Fibroblast of gingiva (primary cell): Measurements from ENCODE around the gene PTOV1.

ENCODE experiments used
- DNase-seq: peaks from one replicate; pipeline ENCODE4 v3.0.0-alpha.2; 2011; ENCODE audit warnings: low read depth

Gene PTOV1

DNA sequence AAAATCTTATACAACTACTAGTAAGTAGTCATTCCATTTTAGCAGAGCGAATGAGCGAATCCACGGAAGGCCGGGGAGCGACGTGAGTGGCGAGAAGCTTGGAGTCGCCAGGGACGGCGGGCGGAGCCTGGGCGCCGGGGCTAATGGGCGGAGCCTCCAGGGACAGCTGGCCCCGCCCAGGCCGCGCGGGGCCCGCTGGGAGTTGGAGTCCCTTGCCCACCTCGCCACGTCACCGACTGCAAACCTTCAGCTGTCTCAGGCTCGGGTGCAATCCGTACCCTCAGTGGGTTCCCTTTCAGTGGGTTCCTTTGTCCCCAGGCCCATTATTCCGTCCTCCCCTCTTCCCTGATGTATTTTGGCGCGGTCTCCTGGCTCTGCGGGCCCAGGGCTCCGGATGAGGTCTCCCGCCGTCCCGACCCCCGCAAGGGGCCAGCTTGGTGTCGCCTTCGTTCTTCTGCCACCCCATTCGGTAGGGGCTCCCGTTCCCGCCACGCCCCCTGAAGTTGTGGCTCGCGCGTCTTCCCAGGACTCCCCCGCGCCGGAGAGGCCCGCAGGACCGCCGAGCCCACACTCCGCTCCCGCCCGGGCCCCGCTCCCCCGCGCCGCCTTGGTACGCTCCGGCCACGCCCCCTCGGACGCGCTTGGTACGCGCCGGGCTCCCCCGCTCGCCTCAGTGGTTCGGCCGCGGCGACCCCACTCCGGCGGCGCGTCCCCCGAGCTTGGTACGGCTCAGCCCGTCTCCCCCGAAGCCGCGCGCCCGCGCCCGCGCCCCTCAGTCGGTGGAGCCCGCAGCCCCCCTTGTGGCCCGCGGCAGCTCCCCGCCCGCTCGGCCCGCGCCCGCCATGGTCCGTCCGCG, at the start of gene PTOV1:
PTOV1 (plus strand) TSS at position 673 of the 856 bp plus-strand sequence.
- peak; percentile 88 for DNase-seq

DNA sequence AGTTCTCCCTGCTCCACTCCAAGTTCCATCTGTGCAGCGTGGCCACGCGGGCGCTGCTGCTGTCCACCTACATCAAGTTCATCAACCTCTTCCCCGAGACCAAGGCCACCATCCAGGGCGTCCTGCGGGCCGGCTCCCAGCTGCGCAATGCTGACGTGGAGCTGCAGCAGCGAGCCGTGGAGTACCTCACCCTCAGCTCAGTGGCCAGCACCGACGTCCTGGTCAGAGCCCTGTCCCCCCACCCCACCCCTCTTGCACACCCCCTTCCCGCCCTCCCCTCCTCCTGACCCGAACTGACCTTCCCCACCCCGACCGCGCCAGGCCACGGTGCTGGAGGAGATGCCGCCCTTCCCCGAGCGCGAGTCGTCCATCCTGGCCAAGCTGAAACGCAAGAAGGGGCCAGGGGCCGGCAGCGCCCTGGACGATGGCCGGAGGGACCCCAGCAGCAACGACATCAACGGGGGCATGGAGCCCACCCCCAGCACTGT, 49.5 kb upstream of the PTOV1 start:
- DNase-seq, result no peak

DNA sequence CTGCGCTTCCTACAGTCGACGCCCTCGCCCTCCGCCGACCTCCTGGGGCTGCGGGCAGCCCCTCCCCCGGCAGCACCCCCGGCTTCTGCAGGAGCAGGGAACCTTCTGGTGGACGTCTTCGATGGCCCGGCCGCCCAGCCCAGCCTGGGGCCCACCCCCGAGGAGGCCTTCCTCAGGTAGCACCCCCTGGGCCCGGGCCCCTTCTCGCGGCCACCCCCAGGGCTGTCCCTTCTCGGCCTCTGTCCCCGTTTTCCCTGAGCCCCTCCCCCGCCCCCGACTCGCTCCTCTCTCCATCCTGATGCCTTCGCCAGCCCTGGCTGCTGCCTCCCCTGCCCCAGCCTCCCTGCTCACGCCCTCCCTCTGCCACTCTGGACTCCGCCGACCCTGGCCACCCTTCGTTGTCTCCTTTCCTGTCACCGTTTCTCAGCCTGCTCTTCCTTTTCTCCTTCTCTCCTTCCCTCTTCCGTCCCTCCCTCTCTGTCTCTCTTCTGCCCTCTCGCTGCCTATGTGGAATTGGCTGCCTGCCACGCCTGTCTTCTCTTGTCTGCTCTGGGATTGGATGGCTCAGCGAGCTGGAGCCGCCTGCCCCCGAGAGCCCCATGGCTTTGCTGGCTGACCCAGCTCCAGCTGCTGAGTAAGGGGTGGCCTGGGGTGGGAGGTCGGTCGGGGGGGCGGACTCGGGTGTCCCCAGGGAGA, 48.8 kb upstream of the PTOV1 start:
- peak; percentile 83 for DNase-seq

DNA sequence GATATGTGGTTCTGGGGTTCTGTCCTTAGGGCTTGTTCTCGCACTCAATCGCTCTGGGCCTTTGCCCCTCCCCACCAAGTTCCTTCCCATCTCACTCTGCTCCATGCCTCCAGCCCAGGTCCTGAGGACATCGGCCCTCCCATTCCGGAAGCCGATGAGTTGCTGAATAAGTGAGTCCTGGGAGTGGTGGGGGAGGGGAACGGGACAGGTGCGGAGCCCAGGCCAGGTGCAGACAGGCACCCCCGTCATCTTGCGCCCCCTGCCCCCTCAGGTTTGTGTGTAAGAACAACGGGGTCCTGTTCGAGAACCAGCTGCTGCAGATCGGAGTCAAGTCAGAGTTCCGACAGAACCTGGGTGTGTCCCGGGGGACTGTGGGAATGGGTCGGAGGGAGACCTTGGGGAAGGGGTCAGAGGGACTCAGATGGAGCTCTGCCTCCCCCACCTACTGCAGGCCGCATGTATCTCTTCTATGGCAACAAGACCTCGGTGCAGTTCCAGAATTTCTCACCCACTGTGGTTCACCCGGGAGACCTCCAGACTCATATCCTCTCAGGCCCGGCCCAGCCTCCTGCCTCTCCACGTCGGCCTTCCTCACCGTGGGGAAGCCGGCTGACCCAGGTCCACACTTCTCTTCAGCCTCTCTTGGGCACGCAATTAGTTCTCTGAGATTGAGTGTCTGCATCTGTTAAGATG, 48.0 kb upstream of the PTOV1 start:
- no peak for DNase-seq

DNA sequence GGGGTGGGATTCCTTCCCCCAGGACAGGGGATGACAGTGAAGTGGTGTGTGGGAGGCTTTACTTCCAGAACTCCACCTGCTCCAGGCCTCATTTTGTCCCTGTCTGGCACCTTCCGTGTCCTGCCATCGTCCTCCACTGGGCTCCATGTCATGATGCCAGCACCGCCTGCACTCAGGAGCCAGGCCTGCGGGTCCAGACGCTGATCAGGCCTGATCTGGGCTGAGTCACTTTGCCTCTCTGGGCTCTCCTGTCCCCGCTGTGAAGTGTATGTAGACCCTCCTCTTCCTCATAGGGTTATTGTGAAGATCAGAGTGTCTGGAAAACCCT, 47.5 kb upstream of the PTOV1 start:
- DNase-seq, result no peak

DNA sequence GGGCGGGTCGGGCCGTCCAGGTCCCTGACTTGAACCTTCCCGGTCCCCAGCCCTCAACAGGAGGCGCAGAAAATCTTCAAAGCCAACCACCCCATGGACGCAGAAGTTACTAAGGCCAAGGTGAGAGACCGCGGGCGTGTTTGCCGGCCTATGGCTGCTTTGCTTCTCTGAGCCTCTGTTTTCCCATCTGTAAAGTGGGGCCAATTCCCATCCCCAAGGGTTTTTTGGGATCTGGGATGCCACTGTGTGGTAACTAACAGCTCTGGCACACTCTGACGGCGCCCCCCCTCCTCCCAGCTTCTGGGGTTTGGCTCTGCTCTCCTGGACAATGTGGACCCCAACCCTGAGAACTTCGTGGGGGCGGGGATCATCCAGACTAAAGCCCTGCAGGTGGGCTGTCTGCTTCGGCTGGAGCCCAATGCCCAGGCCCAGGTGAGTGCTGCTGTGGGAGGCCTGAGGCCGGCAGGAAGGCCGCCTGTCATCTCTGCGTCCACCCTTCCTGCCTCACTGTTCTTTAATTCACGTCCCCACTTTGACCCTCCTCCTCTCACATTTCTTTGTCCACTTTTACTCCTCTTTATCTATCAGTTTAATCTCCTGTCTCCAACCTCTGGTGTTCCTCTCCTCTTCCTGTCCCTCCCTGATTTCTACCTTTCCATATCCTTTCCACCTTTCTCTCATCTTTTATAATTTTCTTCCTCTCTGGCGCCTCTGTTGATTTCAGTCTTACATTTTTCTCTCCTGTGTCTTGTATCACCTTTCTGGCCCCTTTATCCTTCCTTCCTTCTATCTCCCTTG, 44.9 kb upstream of the PTOV1 start:
- no peak for DNase-seq

DNA sequence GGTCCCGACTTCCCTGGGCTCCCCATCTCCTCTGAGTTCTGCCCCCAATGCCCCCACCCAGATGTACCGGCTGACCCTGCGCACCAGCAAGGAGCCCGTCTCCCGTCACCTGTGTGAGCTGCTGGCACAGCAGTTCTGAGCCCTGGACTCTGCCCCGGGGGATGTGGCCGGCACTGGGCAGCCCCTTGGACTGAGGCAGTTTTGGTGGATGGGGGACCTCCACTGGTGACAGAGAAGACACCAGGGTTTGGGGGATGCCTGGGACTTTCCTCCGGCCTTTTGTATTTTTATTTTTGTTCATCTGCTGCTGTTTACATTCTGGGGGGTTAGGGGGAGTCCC, 44.4 kb upstream of the PTOV1 start:
- no peak for DNase-seq

DNA sequence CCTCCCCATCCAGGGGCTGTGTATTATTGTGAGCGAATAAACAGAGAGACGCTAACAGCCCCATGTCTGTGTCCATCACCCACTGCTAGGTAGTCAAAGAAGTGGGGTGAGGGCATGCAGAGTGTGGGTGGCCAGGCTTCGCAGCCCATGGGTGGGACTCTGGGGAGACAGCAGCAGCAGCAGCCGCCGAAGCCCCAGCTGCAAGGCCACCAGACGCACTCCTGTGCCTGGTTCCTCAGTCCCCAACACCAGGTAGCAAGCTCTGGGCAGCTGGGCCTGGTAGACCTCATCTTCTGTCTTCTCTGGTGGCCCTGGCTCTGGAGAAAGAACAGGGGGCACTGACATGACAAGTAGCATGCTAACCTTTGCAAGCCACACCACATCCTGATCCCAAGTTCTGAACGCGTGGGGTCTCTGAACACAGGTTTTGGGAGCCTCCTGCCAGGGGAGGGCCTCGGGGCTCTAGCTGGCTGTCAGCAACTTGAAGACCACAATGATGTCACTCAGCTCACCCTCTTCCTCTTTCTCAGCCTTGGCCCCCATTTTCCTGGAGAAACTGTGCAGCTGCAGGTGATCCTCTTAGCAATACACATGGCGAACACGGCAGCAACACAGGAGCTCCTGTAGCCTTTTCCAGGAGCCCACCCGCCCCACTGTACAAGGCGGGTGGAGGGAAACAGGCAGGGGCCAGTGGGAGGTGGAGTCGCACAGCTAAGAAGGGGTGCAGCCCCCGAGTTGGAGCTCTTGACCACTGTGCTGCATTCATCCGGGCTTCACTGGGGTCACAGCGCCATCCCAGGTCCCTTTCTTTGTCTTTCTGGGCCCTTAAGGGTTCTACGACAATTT, 43.7 kb upstream of the PTOV1 start:
- no peak for DNase-seq

DNA sequence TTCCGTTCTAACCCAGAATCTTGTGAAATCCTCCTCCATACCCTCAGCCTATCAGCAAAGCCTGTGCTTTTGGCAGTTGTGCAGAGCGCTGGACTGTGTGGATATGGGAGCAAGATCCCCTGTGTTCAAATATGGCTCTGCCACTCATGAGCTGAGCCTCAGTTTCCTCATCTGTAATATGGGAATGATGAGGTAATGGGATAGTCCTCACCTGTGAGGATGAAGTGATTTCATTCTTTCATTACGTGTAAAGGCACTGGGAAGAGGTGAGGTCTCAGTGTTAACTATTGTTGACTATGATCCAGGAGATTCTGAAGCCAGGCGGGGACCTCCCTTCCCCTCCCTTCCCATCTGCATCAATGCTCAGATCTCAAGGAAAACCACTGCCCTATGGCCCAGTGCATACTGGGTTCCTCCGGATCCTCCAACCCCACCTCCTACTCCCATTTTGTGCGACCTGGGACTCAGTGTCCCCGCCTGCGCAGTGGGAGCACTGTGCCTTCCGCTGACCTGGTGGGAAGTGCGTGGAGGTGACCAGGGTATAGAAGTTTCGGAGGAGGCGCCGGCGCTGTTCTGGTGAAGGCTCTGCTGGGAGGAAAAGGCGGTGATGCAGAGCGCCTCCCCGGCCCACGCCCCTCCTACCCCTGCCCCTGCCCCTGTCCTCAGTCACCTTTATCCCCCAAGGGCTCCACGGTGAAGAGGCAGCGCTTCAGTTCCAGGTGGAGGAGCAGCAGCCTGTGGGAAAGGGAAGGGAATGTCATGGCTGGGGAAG, 42.9 kb upstream of the PTOV1 start:
- DNase-seq, result no peak

DNA sequence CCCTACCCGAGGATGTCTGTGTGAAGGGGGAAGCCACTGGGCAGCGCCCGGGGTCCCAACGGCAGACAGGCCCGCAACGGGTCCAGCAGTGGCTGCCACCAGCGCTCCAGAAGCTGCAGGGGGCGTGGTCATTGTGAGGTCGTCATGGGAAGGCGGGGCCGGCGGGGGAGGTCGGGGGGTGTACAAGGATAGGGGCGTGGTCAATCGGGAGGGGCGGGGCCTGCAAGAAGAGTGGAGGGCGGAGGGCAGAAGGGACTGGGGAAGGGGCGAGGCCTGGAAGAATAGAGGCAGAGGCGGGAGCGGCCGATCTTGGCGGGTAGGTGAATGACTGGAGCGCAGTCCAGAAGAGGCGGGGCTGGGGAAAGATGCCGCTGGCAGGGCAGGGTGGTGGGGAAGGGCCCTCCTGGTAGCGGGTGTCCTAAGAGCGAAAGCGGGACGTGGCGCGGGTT, 42.2 kb upstream of the PTOV1 start:
- DNase-seq, result peak; percentile 85

DNA sequence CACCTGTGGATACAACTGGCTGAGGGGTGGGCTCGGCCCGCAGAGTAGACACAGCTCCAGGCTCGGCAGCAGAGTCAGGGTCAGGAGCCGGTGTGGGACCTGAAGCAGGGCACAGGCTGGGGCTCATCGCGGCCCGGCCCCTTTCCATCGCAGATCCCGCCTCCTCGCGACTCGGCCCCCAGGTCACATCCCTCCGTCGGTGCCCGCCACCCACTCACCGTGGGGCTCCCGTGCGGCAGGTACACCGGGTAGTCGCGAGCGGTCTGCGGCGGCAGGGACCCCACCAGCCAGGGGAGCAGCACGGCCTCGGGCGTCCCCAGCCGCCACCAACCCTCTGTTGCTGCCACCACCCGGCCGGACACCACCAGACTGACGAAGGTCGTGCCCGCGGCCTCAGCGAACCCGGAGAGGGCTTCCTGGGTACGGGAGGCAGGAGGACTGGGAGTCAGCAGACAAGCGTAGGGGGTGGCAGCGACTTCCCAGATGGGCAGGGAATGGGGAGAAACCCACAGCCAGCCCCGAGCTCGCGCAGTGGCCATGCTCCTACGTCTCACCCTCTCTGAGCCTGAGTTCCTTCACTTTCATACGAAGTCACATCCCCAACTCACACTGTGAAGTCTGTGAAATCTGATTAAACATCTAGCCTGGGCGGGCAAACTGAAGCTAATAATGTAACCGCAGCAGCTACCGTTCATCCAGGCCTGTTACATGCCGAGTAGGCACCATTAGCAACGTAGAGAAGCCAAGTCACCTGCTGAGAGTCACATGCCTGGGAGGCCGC, 41.6 kb upstream of the PTOV1 start:
- DNase-seq, result peak; percentile 37

DNA sequence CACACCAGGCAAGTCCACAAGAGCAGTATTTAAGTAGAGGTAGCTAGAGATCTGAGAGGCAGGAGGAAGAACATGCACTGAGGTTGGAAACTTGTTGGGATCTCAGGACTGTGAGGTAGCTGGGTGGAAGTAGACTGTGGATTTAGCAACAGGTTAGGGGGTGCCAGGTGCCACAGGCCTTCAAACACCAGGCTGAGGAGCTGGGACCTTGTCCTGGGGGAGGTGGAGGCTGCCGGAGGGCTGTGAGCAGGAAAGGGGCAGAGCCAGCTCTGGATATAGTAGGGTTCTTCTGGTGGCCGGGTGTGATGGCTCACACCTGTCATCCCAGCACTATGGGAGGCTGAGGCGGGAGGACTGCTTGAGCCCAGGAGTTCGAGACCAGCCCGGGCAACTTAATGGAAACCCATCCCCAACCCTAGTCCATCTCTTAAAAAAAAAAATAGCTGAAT, 41.0 kb upstream of the PTOV1 start:
- DNase-seq, result no peak

DNA sequence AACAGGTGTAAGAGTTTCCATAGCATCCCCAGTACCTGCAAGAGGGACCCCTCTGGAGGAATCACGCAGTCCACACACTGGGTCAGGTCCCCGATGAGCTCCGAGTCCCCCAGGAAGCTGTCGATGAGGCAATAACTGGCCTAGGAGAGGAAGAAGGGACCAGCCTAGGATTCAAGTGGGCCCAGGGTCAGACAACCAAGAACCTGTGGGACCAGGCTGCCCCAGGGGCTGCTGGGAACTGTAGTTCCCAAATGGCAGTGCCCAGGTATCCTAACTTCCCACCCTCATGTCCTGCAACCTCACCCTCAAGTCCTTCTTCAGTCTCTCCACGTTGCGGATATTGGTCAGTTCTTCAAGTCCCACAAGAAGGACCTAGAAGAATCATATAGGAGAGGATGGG, 39.6 kb upstream of the PTOV1 start:
- DNase-seq, result no peak

DNA sequence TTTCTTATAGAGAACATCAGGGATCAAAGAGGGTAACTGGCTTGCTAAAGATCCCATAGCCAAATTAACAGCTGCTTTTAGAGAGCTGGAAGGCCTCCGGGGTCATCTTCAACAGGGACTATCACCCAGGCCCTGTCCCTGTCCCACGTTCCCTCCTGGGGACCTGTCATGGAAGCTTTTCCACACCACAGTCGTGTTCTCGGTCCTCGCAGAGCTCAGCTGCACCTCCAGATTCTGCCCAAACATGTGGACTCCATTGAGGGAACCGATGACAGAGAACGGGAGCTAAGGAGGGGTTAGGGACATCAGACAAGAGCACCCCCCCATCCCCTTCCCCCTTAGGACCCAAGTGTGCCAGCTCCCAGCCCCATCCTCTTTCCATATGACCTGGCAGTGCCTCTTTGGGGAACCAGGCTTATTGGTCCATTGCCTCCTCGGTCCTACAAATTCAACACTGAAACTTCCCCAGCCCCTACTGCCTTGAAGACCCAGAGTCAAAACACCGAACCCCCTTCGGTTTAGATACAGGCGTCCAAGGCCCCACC, 38.4 kb upstream of the PTOV1 start:
- no peak for DNase-seq

DNA sequence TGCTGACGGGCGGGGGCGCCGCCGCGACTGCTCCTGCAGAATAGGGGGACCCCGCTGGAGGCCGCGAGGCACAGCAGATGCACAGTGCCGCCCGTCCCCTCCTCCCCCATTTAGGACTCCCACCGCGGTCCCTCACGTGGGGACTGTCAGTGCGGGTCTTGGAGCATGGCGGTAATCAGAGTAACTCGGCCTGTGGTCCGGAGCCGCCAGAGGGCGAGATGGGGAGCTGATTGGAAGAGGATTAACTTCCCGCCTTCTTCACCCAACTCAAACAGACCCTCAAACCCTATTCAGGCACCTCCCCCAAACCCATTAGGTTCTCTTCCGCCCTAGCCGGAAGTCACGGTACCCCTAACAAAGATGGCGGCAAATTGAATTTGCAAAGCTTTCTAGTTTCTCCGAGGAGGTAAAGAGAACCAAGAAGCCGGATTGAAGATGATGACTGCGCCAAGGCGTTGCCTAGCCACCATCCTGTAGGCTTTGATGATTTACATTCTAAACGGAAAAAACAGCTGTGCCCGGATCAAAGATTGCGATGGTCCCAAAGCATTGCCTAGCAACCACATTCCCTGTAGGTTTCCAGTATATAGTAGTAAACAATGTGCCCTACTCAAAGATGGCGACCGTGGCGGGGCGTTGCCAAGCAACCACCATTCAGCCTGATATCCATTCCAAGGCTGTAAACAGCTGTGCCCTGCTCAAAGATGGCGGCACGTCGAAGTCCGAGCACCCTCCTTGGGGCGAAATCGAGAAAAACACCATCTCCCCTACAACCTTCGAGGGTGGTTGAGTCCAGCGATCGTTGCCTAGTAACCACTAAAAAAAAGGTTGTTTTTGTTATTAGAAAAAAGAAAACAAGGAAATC, 37.7 kb upstream of the PTOV1 start, which contains the start of gene FUZ:
FUZ (minus strand) TSS at position 296 of the 865 bp plus-strand sequence; CDS start at position 110, 186 bp downstream.
- peak; percentile 99 for DNase-seq

DNA sequence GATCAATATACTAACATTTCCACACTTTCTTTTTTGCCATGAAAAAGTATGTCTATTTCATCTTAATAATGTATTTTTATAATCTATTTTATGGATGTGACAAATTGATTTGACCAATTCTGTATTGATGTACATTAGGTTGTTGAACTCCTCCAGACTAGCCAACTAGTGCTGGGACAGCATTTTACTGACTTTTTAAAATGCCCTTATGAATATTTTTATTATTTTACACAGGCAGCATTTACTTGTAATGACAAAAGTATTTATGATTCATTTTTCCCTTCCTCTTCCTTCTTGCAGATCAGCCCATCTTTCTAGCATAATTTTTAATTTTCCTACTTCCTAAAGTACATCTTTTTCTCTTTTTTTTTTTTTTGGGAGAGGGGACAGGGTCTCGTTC, 36.9 kb upstream of the PTOV1 start:
- DNase-seq, result no peak

DNA sequence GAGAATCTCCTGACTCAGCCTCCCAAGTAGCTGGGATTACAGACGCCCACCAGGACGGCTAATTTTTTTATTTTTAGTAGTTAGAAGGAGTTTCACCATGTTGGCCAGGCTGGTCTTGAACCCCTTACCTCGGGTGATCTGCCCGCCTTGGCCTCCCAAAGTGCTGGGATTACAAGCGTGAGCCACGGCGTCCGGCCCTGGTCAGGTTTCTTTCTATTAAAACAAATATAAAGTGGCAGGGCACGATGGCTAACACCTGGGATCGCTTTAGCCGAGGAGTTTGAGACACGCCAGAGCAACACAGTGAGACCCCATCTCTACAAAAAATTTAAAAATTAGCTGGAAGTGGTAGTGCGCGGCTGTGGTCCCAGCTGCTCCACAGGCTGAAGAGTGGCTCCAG, 34.4 kb upstream of the PTOV1 start:
- no peak for DNase-seq
